CD4-positive, alpha-beta T cell treated with Interleukin-4 for 1 hour (primary cell): ENCODE data around the gene SLCO1B3.

Experiments used
- DNase-seq, 2 donors: peaks; one replicate each; pipeline ENCODE4 v3.0.0-alpha.2; 2020 to 2022

The SLCO1B3 gene

GRCh38 chr12:20917269-20917668 lies 106.8 kb downstream of the SLCO1B3 start:
- DNase-seq = no peak

- no peak for DNase-seq
These were observed 107.3 kb downstream of the SLCO1B3 start for GRCh38 chr12:20917819-20918218.

DNA sequence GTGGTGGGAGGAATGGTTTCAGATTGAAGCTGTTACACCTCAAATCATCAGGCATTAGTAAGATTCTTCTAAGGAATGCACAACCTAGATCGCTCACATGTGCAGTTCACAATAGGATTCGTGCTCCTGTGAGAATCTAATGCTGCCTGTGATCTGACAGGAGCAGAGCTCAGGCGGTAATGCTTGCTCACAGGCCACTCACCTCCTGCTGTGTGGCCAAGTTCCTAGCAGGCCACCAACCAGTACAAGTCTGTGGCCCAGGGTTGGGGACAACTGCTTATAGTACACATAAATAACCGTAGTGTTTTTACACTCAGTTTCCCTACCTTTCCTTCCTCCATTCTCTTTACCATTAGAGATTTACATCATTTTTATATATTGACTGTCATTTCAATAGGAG lies 121.4 kb downstream of the SLCO1B3 start:
- DNase-seq = no peak

DNA sequence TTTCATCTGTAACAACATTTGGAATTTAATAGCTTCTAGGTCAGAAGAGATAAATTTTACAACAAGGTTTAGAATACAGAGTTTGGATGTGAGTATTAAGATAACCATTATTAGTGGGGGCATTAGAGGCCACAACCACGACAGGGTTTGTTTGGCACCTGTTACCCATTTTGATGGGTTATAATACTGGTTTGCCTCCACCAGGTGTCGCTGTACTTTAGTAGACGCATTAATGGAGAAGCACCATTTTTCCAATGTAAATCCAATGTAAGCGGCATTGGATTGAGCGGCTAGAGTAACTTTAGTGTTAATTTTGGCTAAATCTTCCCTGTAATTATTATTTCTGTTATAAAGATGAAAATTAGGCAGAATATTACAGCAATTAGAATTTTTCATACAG lies 136.2 kb downstream of the SLCO1B3 start:
- DNase-seq = no peak

GRCh38 chr12:20950248-20950647 lies 139.7 kb downstream of the SLCO1B3 start:
- peak in 1 of 2 donors; percentile 8 for DNase-seq

GRCh38 chr12:20963303-20963702 lies 152.8 kb downstream of the SLCO1B3 start:
- no peak for DNase-seq

- no peak for DNase-seq
These were observed 153.3 kb downstream of the SLCO1B3 start for GRCh38 chr12:20963762-20964161.
